ENCODE measurements around the gene MPPED2.

GRCh38 chr11:30594646-30595411 is 8.7 kb upstream of the MPPED2 start:
- TF ChIP-seq POLR2A (IDR thresholded peaks at IDR 0.05) (no peak), CTCF (IDR thresholded peaks at IDR 0.05) (no peak)
